IPS-18c (cell line): ENCODE results near the gene CIBAR2.
"Not testable (repeated sequence)": the region's sequence is repeated elsewhere in the genome, so short reads cannot be mapped to it uniquely, and the experiment has no call there.

Experiments used
- H3K4me3 ChIP-seq: 2 replicates; pipeline ENCODE4 v1.7.0; 2013; ENCODE audit warnings: low read depth, mild to moderate bottlenecking, low read length, moderate library complexity; ENCODE audit not compliant: insufficient read depth
- H3K9me3 ChIP-seq: one replicate; pipeline ENCODE4 v1.6.1; 2013; ENCODE audit warnings: mild to moderate bottlenecking, low read length, moderate library complexity; ENCODE audit not compliant: control insufficient read depth, insufficient read depth

The CIBAR2 gene

DNA sequence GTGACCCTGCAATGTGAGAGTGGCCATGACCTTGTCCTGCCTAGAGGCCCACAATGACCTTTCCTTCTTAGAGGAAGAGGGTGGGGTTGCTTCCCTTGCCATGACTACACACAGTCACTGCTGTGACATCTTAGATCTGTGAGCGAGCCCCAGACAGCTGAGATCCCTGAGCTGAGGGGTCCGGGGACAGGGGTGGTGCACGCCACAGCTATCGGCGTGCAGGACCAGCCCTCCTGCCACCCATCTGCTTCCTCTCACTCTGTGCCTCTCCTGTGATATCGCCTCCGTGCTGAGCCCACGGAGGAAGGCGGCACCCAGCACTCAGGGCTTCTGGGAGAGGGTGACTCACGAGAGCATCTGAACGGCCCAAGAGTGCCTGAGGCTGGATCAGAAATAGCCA, 49.4 kb downstream of the CIBAR2 start:
- Histone ChIP-seq H3K4me3 (no peak overlapping the region), H3K9me3 (no peaks in the 10 kb centered on the region)

DNA sequence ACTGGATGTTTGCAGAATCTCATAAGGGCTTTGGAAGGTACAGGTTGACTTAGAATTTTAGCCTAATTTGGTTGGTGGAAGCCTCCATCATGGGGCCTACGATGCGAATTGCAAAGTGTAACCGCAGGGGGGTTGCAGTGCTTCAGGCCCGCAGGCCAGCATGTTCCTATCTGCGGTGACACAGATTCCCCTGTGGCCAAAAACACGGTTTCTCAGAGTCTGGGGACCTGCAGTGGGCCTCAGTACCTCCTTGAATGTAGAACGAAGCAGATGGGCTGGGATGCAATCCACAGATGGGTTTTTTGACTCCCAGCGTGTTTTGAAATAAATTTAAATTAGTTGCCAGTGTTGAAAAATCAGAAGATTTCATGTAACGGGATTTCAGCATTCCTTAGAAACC, 49.9 kb downstream of the CIBAR2 start:
- no peaks in the 10 kb centered on the region for H3K9me3 ChIP-seq
- H3K4me3 ChIP-seq: no peak overlapping the region

DNA sequence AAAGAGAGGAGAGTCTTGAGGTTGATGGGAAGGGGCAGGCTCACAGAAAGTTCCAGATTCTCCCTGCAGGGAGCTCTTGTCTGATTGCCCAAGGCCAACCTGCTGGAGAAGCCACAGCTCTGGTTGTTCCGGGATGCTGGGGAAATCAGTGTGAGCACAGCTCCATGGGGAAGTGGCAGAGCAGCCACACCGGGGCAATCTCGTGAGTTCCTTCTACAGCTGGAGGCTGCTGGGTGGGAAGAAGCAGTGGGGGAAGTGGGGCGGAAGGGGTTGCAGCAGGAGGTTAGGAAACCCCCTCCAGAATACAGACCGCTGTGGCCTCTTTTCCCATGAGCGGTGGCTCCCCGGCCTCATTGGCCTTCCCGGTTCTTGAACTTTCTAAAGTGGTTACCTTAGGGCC, 50.7 kb downstream of the CIBAR2 start:
- H3K9me3 ChIP-seq: no peaks in the 10 kb centered on the region
- H3K4me3 ChIP-seq: no peak overlapping the region

DNA sequence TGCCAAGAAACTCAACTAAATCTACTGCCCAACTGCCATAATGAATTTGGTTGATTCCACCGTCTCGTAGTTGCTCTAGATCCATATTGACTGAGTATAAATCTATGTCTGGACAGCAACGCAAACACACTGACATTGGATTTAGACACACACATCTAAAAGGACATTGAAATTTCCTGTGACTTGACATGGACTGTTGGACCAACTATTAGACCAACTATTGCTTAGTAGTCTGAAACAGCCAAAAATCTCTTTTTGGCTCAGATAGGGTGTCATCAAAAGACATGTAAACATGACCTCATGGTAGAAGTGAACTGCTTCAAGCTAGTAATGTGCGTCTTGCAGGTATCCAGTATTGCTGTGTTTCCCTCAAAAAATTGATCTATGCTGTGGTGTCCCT, 53.4 kb downstream of the CIBAR2 start:
- H3K4me3 ChIP-seq: no peak overlapping the region
- no peaks in the 10 kb centered on the region for H3K9me3 ChIP-seq

DNA sequence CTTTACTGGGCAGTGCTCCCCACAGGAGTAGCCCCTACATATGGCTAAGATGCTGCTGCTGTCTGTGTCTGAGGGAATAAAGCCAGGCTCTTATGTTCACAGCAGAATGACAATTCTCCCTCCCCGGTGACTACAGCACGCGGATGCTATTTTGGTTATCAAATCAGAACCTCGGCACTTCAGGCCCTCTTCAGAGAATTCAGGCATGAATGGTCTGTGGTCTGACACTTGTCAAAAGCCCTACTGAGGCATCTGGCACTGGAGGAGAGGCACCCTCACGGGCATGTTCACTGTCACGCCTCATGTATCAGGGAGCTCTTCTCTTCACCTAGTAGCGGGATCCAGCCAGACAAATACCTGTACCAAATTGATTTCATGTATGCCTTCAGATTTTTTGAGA, 54.3 kb downstream of the CIBAR2 start:
- H3K4me3 ChIP-seq: no peak overlapping the region

DNA sequence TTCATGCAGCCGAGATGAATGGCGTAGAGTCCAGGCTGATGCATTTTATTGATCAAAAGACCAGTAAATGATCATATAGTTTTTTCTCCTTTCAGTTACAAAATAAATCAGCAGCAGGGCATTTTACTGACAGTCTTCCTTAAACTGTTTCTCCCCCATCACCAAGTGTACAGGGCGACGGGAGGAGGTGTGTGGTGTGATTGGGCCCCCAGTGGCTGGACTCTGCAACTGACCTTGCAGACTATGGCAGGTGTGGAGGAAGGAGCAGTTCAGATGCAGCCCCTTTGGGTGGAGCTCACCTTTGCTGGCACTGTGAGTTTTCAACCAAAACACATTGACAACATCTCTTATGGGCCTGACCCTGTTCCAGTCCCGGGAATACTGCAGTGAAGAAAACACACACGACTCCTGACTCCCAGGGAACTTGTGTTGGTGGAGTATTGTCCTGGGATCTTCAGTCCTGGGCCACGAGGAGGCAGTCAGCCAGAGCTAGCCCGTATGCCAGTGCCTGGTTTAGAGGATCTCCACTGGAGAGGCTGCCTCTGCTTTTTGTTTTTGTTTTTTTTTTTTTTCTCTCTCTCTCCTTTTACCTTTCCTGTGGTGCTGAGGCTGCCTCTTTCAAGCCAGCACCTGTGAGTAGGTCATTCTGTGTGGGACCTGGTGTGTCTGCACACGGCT, 54.9 kb downstream of the CIBAR2 start:
- H3K9me3 ChIP-seq: no peaks in the 10 kb centered on the region

More for the DNA sequence above, 54.3 kb downstream of the CIBAR2 start:
- H3K9me3 ChIP-seq: no peaks in the 10 kb centered on the region

DNA sequence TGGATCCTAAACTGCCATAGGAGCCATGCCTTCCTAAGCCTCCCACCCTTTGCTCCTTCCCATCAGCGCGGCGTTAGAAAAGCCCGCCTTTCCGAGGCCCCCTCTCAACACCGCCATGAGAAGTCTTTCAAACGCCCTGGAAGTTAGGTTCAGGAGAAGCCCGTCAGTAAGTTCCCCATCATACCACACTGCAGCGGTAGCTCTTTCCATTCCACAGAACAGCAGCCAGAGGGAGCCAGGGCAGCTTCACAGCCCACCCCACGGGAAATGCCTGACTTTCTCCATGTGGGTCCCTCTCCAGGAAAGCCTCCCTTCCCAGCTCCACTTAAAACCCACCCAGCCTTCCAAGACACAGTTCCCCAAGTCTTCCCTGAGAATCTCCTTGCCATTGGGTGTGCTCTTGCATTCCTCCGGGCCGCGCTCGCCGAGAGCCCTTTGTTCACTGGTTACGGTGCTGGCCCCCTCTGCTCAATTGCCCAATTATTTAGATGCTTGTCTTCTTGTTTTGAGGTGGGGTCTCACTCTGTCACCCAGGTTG, 56.0 kb downstream of the CIBAR2 start:
- no peak overlapping the region for H3K4me3 ChIP-seq

More for the DNA sequence above, 54.9 kb downstream of the CIBAR2 start:
- no peak overlapping the region for H3K4me3 ChIP-seq

DNA sequence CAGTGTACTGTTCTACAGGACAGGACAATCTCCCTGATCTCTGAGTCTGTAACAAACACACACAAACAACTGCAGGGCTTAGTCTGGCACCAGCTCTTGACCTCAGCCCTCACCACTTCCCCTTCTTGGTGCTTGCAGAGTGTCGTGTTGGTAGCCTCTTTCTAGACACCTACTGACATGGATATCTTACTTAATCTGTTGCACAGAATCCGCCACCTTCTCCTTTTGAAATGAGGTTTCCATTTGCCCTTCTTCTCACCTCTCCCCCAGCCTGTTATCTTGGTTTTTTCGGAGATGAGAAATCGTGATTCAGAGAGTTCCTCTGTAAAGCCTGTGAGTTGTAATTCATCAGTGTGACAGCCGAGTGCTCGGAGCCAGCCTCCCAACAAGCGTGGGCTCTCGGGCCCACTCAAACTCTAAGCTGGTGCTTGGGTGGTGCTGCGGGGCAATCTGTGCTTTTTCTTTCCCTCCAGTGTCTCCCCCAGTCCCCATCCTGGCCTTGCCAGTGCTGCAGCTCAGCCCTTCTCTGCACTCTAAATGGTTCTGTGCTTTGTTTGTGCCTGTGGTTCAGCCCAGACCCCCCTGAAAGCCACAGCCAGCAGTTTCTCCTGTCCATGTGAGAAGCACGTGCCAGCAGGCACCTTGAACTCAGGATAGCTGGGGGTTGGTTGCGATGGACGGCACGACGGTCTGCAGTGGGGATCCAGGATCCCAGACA, 56.6 kb downstream of the CIBAR2 start:
- H3K4me3 ChIP-seq: no peak overlapping the region
- no peaks in the 10 kb centered on the region for H3K9me3 ChIP-seq

More for the DNA sequence above, 56.0 kb downstream of the CIBAR2 start:
- no peaks in the 10 kb centered on the region for H3K9me3 ChIP-seq

DNA sequence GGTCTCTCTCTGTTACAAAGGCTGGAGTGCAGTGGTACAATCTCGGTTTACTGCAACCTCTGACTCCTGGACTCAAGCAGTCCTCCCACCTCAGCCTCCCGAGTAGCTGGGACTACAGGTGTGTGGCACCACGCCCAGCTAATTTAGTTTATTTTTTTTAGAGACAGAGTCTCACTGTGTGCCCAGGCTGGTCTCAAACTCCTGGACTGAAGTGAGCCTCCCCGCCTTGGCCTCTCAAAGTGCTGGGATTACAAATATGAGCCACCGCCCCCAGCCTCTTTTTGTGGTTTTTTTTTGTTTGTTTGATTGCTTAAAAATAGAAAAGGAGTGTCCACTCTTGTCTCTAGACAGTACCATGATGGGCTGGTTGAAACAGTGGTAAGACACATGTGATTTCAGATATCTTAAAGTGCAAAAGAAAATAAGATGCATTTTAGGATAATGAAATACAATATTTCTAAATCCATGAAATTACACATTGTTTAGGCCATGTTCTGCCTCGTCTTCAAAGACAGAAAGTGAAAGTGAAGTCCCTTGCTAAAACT, 57.3 kb downstream of the CIBAR2 start:
- H3K4me3 ChIP-seq: no peak overlapping the region
- H3K9me3 ChIP-seq: no peaks in the 10 kb centered on the region

DNA sequence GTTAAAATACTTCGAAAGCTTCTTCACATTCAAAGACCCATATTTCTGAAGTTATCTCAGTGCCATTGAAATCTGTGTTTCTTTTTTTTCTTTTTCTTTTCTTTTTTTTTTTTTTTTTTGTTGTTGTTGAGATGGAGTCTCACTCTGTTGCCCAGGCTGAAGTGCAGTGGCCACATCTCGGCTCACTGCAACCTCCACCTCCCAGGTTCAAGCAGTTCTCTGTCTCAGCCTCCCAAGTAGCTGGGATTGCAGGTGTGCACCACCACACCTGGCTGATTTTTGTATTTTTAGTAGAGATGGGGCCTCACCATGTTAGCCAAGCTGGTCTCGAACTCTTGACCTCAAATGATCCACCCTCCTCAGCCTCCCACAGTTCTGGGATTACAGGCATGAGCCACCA, 58.0 kb downstream of the CIBAR2 start:
- not testable (repeated sequence) for H3K4me3 ChIP-seq, H3K9me3 ChIP-seq

DNA sequence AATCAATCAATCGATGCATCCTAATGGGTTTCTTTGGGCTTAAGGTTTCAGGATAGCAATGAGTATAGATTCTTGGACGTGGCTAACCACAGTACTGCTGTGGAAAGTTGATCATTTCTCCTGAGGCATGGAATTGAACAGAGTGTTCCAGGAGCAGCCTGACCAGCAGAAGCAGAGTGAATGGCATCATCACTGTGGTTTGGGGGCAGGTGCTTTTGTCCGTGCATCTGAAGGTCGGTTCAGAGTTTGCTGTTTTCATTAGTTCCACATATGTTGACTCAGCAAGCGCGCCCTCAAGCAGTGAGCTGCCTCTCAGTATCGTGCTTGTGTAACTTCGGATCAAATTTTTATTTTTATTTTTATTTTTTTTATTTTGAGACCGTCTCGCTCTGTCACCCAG, 59.7 kb downstream of the CIBAR2 start:
- Histone ChIP-seq H3K9me3 (no peaks in the 10 kb centered on the region), H3K4me3 (no peak overlapping the region)

DNA sequence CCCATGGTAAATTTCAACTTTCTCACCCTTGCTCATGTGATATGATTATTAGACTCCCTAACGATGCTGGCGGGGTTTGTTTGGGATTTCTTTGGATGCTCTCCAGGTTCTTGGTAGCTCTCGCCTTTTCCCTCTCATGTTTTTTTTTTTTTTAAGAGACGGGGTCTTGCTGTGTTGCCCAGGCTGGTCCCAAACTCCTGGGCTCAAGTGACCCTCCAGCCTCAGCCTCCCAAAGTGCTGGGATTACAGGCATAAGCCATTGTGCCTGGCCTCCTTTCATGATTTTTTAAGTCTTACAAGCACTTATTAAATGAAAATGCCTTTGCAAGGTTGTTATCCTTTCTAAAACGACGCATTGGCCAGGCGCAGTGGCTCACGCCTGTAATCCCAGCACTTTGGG, 60.6 kb downstream of the CIBAR2 start:
- no peak overlapping the region for H3K4me3 ChIP-seq
- no peaks in the 10 kb centered on the region for H3K9me3 ChIP-seq

DNA sequence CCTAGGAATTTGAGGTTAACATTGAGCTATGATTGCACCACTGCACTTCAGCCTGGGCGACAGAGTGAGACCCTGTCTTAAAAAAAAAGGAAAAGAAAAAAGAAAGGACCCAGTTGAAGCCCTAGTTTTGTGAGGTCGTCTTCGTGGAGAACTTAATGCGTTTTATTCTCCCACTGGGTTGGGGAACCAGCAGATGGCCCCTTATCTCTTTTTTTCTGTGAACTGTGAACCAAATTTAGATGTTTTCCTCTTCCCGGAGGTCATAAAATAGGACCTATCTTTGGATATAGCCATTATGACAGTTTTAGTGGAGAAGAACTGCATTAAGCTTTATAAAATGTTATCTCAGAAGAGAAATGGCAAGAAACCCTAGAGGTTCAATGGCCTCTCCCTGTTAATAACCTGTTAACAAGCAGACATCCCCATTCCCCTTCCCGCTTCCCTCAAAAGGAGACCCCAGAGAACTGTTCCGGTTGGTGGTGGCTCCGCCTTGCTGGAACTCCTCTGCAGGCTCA, 61.1 kb downstream of the CIBAR2 start:
- no peaks in the 10 kb centered on the region for H3K9me3 ChIP-seq

DNA sequence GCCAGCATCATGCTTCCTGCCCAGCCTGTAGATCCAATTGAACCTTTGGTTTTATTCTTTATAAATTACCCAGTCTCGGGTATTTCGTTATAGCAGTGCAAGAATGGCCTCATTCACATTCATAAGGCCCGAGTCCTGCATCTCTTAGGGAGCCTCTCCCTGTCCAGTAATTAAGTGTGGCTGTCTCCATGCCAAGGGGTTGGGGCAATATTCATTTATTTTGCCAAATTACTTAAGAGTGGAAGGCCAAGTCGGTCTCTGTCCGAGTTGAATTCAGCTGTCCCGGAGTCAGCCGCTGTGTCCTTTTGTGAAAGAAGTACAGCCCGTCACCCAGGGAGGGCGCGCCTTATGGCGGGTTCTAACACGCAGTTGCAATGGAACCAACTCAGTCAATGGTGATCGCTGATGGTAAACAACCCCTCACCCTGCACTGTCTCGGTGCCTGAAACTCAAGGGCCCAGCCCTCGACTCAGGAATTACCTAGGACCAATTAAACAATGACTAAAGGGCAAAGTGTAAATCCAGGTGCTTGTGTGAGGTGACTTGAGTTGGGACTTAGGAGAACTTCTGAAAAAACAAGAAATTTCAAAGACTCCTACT, 62.5 kb downstream of the CIBAR2 start:
- Histone ChIP-seq H3K9me3 (no peaks in the 10 kb centered on the region), H3K4me3 (no peak overlapping the region)

More for the DNA sequence above, 61.1 kb downstream of the CIBAR2 start:
- no peak overlapping the region for H3K4me3 ChIP-seq

DNA sequence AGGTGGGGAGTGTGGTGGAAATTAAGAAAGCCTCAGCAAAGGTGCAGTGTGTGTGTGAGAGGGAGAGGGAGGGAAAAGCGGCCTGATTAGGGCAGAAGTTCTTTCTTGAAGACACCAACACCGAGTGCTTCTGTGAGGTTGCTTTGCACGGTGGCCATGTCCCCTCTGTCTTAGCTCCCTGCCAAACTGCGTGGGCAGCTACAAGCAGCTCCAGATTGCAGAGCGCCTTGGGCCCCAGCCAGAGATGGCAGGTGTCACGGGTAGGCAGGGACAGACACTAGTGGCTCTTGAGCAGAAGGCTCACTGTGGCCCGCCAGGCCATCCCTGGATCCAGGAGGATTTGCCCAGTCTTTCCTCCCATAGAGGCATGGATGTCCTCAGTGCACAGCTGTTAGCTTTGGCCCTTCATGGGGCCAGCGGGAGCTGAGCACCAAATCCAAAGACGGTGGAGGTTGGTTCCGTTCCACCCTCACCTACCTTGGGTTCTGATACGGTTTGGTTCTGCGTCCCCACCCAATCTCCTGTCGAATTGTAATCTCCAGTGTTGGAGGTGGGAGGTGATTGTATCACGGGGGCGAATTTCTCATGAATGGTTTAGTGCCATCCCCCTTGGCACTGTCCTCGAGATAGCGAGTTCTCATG, 63.2 kb downstream of the CIBAR2 start:
- no peak overlapping the region for H3K4me3 ChIP-seq
- H3K9me3 ChIP-seq: no peaks in the 10 kb centered on the region
